Measurements from ENCODE around the gene LILRA6. TPM values are rescaled to one million over a fixed set of nuclear protein-coding genes. Genes with fewer than 3 reads are reported as not detected.
"Not testable (repeated sequence)": the region's sequence is repeated elsewhere in the genome, so short reads cannot be mapped to it uniquely, and the experiment has no call there.

Gene LILRA6
- total RNA-seq, 1 experiment from 2014 or later: not detected

DNA sequence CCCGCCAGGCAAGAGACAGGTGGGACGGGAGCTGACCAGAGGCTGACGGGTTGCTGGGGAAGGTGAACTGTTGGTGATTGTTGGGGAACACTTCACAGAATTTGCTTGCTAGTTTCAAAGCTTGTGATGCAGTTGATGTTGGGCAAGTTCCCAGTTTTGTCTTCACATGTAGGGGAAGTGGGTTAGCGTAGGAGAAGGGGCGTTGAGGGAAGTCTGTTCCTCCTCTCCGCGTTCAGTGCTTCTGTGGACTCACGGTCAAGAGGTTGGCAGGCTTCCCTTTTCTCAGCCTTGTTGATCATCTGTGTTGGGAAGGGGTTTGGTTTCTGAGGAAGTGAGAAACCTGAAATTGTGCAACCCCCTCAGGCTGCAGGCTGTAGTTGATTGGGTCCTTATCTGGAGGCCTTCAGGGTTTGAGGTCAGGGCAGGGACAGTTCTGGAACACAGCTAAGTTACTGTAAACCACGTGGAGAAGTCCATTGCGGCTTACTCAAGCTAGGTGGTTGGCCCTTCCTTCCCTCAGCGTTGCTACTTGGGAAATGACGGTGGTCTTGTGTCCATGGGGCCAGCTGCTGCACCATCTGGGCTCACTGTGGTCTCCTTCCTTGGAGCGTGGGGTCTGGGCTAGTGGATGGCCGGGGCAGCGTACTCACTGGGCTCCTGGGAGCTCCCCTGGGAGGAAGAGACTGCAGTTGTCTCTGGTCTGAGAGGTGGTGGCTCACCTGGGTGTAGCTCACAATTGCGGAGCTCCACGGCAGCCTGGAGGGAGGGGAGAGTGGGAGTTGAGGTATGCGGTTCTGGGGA is 34.4 kb downstream of the LILRA6 start:
- ChIA-PET POLR2A (ENCODE audit: unreplicated experiment) (interaction anchor here (0.6 kb wide), 1 partner anchor 222 kb away, joined by 3 read pairs; no protein-coding TSS in a partner anchor), CTCF (no interaction called here)
- Histone ChIP-seq H3K27me3 (ENCODE audit: insufficient read depth, low read depth) (no peaks in the 10 kb centered on the region), H3K27ac (peak overlapping the region; percentile 60; the same call in 1 of the 2 replicates), H3K79me2 (ENCODE audit: low read depth) (peaks cover 38% of the 10 kb centered on the region), H3K4me3 (no peak overlapping the region), H3K36me3 (ENCODE audit: low read depth) (peaks cover 40% of the 10 kb centered on the region), H2AFZ (no peak overlapping the region), H3K4me2 (no peak overlapping the region), H3F3A (ENCODE audit: insufficient read depth, low read depth) (peaks cover 74% of the 10 kb centered on the region), H3K4me1 (replicated peaks; ENCODE audit: insufficient read depth) (peaks cover 52% of the 10 kb centered on the region), H4K20me1 (ENCODE audit: insufficient read depth) (peaks cover 66% of the 10 kb centered on the region), H3K9me3 (ENCODE audit: insufficient read depth, low read depth) (no peaks in the 10 kb centered on the region), H3K9me2 (ENCODE audit: insufficient read depth) (no peaks in the 10 kb centered on the region)
- intact Hi-C loops (cut with micrococcal nuclease; ENCODE audit: unreplicated experiment): no loop called here
- BruUV-seq (replicated peaks): no TSS peak
- no peak for TF ChIP-seq EZH2 (IDR thresholded peaks at IDR 0.05; ENCODE audit: low read depth)
- no peak for TF ChIP-seq CTCF (conservative IDR thresholded peaks at IDR 0.05)
- peak; percentile 29 to 68 for DNase-seq

- no peak for TF ChIP-seq CTCF (conservative IDR thresholded peaks at IDR 0.05)
- TF ChIP-seq EZH2 (IDR thresholded peaks at IDR 0.05; ENCODE audit: low read depth): no peak
- Histone ChIP-seq H3K27ac (0 out of 2 replicates have a peak overlapping the region, but pooled peaks have one; percentile 10), H3K79me2 (ENCODE audit: low read depth) (peaks cover 43% of the 10 kb centered on the region)
These were observed 35.0 kb downstream of the LILRA6 start for GRCh38 chr19:54207676-54207982.

DNA sequence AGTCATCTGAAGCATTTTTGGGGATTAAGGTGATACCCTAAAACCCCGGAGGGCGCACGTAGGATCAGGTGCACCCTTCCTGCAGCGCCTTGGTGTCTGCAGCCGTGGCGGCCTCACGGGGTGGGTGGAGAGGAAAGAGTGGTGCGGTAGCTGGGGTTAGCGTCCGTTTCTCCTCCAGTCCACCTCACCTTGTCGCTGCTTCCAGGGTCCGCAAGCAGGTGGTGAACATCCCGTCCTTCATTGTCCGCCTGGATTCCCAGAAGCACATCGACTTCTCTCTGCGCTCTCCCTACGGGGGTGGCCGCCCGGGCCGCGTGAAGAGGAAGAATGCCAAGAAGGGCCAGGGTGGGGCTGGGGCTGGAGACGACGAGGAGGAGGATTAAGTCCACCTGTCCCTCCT is 35.4 kb downstream of the LILRA6 start:
- Histone ChIP-seq H4K20me1 (ENCODE audit: insufficient read depth) (peaks cover 76% of the 10 kb centered on the region), H3K4me1 (replicated peaks; ENCODE audit: insufficient read depth) (peaks cover 62% of the 10 kb centered on the region), H3K36me3 (ENCODE audit: low read depth) (peaks cover 49% of the 10 kb centered on the region), H3K79me2 (ENCODE audit: low read depth) (peaks cover 48% of the 10 kb centered on the region), H3F3A (ENCODE audit: insufficient read depth, low read depth) (peaks cover 84% of the 10 kb centered on the region)
- intact Hi-C loops (cut with micrococcal nuclease; ENCODE audit: unreplicated experiment); BruUV-seq (replicated peaks); H3K27me3 ChIP-seq (ENCODE audit: insufficient read depth, low read depth); H3K27ac ChIP-seq; H3K9me2 ChIP-seq (ENCODE audit: insufficient read depth); CTCF ChIA-PET; H3K9me3 ChIP-seq (ENCODE audit: insufficient read depth, low read depth); DNase-seq; H2AFZ ChIP-seq; H3K4me3 ChIP-seq; H3K4me2 ChIP-seq: not testable (repeated sequence)
- POLR2A ChIA-PET (ENCODE audit: unreplicated experiment): interaction anchor here (0.6 kb wide), 1 partner anchor 37 kb away, joined by 7 read pairs; no protein-coding TSS in a partner anchor

More at GRCh38 chr19:54207676-54207982, 35.0 kb downstream of the LILRA6 start:
- DNase-seq: no peak
- Histone ChIP-seq H3K27me3 (ENCODE audit: insufficient read depth, low read depth) (no peaks in the 10 kb centered on the region), H2AFZ (no peak overlapping the region), H4K20me1 (ENCODE audit: insufficient read depth) (peaks cover 72% of the 10 kb centered on the region), H3K36me3 (ENCODE audit: low read depth) (peaks cover 45% of the 10 kb centered on the region), H3F3A (ENCODE audit: insufficient read depth, low read depth) (peaks cover 80% of the 10 kb centered on the region), H3K9me3 (ENCODE audit: insufficient read depth, low read depth) (no peaks in the 10 kb centered on the region), H3K9me2 (ENCODE audit: insufficient read depth) (no peaks in the 10 kb centered on the region), H3K4me1 (replicated peaks; ENCODE audit: insufficient read depth) (peaks cover 57% of the 10 kb centered on the region), H3K4me2 (no peak overlapping the region), H3K4me3 (no peak overlapping the region)
- POLR2A ChIA-PET (ENCODE audit: unreplicated experiment): interaction anchor here (0.6 kb wide), 1 partner anchor 223 kb away, joined by 3 read pairs; no protein-coding TSS in a partner anchor
- CTCF ChIA-PET: no interaction called here
- intact Hi-C loops (cut with micrococcal nuclease; ENCODE audit: unreplicated experiment): no loop called here
- no TSS peak for BruUV-seq (replicated peaks)
